IPS-11a (cell line): ENCODE measurements around the gene PSMD6.

Source experiments
- H3K4me3 ChIP-seq: one replicate; pipeline ENCODE4 v1.5.1; 2013; ENCODE audit warnings: low read depth, low read length, control low read depth

The PSMD6 gene

DNA sequence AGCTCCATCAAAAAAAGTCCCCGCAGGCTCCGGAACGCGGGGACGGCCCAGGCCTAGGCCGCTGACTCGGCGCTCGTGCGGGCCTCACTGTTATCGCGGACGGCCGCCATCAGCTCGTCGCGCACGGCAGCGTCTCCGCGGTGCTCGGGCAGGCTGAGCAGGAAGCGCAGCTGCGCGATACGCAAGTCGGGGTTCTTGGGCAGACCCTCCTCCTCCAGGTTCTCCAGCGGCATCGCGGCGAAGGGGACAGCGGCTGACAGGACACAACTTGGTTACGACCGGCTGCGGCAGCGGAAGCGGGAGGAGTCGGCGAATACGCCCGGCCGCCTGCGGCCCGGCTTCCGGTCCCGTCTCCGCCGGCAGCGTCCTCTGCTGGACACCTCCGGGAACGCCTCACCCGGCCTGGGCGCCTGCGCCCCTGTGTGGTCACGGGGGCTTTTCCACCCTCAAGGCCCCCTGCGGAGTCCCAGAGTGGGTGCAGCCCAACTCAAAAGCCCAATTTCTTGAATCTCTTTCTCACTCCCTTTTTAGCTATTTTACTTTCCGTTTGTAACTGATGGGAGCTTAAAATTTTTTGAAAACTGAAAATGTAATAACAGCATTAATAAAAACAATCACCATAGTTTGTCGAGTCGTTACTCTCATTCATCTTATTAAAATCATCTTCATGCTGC lies at the start of gene PSMD6:
PSMD6 (minus strand) TSS at position 308 of the 674 bp plus-strand sequence; CDS start at position 233, 75 bp downstream.
- peak within 1 kb of the TSS; percentile 94 for H3K4me3 ChIP-seq

DNA sequence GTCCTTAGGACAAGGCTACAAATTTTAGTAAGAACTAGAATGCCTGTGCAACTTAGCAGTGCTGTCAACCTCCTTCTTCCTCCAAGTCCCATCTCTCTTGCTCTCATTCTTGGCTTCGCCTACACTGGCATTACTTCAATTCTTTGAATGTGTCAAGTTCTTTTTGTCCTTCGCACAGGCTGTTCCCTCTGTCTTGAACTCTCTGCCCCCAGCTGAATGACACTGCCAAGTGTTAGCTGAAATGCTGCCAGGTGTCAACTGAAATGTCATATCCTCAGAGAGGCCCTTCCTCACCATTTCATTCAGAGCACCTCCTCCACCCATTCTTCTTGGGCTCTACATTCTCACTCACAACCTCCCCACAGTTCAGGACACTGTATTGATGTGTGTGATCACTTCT lies 48.8 kb upstream of the PSMD6 start:
- no peak overlapping the region for H3K4me3 ChIP-seq

DNA sequence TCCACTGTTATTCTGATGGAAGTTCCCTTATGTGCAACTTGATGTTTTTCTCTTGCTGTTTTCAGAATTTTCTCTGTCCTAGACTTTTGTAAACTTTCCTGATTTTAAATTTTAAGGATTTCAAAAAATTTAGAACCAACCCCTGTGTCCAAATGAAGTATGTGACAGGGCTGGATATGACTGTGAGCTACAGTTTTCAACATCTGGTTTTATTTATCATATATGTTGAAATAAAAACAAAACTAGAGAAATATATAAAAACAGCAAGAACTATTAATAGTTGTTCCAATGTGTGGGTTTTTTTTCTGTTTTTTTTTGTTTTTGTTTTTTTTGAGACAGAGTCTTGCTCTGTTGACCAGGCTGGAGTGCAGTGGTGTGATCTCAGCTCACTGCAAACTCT lies 47.4 kb upstream of the PSMD6 start:
- H3K4me3 ChIP-seq = no peak overlapping the region

DNA sequence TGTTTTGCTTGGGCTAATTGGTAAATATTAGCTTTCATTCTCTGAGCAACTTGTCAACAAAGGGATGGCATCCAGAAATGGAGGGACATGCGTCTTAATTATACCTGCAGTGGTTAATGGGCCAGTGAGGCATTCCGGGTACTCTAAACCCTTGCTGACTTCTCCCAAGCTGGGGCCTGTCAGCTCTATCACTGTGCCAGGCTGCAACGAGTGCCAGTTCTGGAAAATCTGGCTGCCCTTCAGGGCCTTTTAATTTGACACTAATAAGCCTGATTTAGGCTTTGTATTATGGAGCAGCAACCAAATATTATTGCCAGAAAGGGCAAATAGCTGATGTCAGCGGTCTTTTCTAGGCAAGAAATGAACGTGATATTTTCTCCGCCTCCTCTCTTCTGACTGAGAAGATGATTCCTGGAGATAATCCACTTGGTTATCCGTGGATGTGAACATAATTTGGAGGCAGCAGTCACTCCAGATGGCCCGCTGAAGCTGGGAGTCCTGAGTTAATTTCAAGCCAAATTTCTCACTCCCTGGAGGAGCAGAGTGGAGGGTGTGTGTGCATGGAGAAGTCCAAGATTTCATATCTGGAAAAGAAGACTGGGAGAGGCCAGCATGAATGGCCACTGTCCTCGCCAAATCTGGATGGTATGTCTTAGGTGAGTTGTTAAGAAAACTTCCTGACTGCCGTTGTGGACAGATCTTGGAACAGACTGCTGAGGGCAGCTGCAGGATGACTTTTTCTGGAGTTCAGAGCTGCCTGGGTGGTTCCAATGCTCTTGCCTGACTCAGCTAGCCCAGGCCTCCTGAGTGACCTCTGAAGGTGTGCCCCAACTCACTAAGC lies 44.4 kb upstream of the PSMD6 start:
- H3K4me3 ChIP-seq = no peak overlapping the region

DNA sequence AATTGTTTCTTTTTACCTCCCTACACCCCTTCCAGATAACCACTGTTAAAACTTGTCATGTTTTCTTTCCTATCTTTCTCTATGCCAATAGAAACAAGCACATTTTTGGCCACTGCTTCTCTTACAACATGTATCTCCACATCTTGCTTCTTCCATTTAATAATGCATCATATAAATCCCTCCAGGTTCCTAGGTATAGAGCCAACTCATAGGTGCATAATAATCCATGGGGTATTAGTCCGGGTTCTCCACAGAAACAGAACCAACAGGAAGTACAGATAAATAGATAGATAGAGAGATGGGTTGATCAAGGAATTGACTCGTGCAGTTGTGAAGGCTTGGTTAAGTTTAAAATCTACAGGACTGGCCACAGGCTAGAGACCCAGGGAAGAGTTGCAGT lies 41.5 kb upstream of the PSMD6 start:
- no peak overlapping the region for H3K4me3 ChIP-seq

DNA sequence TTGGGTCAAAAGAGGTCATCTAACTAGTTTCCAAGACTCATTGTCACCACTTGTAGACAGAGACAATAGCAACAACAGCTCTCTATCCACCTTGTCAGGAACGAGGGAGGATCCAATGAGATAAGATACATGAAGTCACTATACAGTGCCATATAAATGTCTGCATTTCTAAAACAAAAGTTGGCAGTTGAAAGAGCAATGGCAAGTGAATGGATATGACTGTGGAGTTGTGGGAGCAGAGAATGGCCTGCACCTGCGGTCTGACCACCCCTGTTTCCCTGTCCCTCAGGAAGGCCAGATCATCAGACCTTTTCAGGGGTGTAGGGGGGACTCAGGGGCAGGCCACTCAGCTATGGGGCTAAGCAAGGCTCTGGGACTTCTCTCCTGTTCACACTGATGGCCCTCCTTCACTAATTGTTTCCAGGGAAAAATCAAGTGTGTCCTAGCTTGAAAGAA lies 40.7 kb upstream of the PSMD6 start:
- H3K4me3 ChIP-seq = no peak overlapping the region

DNA sequence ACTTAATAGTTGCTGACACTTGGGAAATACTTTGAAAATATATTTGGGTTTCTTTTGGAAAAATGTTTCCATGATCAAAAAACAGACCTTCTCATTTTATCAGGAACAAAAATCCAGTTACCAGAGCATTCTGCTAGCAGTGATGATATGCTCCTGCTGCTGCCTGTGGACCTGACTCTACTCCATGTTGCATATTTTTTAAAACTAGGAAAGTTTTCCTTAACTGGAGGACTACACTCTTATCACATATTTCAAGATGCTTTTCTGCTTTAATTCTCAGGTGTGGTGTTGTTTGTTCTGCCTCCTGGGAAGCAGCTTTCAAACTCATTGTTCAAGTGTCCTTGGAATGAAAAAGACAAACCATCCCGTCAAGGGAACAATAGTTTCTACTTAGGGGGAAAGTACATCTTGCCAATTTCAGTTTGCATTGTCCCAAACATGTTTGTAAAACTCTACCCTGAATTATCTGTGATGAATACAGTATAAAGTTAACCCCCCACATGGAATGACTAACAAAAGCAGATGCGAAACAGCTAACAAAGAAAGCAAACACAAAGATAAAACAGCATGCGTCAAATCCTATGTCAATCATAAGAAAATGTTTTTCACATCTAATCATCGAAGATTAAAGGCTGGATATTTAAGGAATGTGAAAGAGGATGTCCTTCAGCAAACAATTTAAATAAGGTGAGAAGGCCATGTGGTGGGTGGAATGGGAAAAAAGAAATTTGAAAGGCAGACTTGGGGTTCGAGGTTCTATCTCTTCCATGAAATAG lies 40.1 kb upstream of the PSMD6 start:
- no peak overlapping the region for H3K4me3 ChIP-seq

DNA sequence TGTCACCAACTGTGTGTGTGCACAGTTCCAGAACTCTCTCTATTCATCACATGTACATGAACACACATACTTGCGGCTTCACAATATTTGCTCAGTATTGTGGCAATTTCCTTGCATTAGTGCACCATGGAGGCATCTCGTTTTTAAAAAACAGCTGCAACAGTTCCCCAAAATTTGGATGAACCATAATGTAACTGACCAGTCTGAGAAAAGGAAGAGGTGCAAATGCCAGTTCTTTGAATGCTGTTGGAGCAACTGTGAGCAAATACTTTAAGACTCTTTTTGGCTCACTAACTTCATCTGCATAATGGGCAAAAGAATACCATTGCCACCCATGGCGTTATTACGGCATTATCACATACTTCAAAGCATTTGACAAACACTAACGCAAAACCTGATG lies 38.3 kb upstream of the PSMD6 start:
- no peak overlapping the region for H3K4me3 ChIP-seq

DNA sequence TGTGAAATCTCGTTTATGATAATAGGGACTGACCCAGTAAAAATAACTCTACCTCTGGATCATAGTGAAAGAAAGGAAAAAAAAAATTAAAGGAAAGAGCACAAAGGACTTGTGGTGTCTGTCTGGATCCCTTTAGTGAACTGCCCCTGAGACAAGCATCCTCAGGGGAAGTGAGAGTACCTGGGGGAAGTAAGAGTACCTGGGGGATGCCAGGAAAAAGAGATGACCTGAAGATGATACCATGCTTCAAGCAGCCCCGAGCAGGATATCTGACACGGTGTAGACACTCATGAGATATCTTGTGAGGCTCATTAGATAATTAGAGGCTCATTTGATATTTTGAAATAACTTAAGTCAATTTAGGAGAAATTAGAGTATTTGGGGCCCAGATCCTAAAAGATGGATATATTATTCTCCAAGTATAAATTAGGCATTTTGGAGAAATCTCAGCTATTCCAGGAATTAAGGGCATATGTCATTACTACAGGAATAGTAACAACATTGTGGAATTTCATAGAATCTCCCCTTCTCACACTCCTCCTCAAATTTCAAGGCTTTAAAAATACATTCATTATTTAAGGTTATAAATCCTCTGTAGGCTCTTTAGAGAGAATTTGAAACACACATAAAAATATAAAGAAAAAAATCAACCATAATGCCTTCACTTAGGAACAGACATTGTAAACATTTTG lies 36.3 kb upstream of the PSMD6 start:
- no peak overlapping the region for H3K4me3 ChIP-seq

DNA sequence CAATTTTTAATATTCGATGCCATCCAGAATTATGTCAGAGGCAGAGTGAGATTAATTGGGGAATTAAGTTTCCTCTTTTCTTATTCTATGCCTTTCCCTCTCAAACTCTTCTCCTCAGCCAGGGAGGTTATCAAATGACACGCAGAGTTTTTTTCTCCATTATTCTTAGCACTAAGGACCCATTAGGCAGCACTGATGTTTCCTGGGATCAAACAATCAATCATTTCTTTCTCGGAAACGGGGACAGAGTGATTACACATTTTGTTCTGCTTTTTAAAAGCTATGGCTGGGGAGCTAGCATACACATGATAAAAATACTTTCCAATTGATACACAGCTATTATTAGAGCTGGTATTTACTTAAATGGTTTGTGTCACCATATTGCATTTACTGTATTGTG lies 35.3 kb upstream of the PSMD6 start:
- no peak overlapping the region for H3K4me3 ChIP-seq

DNA sequence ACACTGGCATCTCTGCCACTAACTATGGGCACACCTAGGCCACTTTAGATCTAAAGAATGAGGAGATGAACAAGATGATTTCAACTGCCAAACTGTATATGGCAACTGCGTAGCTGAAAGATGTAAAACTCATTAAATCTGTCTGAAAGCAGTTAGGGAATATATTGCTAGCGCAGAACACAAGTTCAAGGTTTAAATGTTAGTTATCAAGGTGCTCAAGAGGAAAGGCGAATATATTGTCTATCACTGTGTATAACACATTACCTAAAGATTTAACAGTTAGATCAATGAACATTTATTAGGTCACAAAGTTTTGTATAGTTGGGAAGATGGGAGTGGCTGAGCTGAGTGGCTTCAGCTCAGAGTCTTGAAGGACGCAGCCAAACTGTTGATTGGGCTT lies 33.9 kb upstream of the PSMD6 start:
- H3K4me3 ChIP-seq = no peak overlapping the region

DNA sequence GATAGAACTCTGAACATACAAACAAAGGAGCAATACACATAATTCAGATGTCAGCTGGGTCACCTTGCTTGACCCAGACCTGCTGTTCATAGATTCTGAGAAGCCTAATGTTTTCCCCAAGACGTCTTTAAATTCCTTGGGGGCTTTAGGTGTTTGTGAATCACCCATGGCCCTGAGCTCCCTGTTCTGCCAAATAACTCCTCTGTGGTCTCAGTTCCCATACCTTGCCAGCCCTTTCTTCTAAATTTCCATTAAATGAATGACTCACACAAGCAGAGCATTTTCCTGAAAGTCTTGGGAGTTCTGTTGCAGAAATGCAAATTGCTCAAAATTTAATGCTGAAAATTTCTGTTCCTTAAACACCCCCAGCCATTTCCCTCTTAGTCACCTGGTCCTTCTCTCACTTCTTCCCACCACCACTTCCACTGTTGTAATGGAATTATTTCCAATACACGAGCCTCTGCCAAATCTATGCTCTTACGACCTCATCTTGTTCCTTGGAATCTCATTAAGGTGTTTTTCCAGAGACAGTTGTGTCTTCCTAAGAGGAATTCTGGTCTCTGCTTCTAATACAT lies 33.4 kb upstream of the PSMD6 start:
- no peak overlapping the region for H3K4me3 ChIP-seq

DNA sequence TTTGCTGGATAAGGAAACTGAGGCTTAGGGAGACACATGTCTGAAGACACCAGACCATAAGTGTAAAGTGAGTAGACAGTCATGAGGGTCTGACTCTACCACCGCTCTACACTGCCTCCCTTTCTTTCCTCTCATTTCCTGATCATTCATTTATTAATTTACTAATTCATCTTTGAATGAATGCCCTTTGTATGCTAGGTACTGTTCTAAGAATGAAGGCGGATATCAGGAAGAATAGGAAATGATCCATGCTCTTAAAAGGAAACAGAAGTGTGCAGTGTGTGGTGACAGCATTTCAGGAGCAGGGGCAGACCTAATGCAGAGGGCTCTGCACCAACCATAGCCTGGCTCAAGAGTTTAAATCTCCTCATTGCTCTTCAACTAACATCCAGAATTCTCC lies 31.8 kb upstream of the PSMD6 start:
- H3K4me3 ChIP-seq = no peak overlapping the region

DNA sequence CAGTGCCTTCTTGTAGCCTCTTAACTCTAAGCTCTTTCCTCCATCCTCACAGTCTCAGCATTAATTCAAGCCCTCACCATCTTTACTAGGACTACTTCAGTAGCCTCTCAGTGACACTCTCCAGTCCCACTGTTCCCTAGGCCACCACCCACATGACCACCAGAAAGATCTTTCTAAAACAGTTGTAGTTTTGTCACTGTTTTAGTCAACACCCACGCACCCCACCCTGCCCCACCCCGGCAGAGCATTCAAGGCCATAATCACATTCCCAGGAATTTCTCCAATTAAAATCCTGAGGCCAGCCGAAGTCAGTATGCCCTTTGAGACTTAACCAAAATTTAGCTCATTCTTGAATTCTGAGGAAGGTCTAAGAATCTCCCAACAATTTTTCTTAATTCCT lies 31.2 kb upstream of the PSMD6 start:
- no peak overlapping the region for H3K4me3 ChIP-seq

DNA sequence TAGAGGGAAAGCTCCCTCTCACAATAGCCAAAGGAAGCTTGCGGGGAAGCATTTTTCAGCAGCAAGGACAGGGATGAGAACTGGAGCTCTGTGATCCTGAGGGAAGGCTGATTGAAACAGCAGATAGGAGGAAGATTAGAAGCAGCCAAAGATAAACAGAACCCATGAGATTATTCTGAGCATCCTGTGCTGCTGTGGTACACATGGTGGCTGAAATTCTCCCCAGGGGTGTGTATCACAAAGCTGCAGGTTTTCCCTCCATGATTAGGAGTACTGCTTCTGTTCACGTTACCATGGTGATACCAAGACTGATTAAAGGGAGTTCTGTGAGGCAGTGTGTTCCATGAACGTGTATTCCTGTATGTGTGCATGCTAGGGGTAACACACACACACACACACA lies 30.3 kb upstream of the PSMD6 start:
- no peak overlapping the region for H3K4me3 ChIP-seq

DNA sequence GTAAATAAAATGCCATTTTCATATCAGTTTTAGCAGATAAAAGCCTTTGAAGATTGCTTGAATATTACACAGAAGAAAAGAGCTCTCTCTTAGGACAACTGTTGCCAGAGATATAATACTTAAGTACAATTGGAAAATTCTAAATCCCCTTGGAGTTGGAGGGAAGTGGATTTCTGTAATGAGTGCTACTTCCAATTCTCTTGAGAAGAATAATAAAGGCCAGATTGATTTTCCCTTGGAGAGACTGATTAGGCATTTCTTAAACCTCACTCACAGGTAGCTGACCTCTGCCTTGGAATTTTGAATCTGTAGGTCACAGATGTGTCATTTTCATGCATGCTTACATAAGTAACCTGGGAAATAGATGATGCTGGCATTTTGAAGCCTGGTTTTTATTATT lies 29.8 kb upstream of the PSMD6 start:
- no peak overlapping the region for H3K4me3 ChIP-seq

DNA sequence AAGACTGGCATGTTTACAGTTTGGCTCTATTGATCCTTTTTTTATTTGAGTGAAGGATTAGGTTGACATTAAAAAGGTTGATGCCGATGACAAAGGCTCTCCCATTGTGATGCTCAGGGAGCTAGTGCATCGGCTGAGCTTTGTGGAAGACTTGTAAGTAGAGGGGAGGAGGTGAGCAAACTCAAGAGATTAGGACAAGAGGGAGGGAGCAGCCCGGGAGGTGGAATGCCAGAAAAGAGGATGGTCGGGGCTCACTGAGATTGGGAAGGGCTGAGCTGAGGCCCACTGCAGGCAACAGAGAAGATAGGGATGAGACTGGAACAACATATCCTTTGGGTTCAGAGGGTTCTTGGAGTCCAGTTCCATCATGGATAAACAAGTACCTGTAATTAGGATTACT lies 26.5 kb upstream of the PSMD6 start:
- no peak overlapping the region for H3K4me3 ChIP-seq

DNA sequence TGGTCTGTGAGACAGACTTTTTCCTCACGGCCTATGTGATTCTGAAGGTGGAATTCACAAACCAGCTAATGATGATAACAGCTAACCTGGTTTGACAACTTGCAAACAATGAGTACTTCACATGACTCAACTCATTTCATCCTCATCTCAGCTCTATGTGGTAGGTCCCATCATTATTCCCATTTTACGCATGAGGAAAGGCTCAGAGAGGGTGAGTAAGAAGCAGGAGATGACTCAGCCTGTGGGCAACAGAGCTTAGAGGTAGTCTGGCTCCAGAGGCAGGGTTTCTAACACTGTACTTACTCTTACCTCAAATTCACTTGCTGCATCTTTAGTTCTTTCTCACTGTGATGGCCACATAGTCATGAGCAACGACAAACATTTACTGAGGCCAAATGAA lies 25.8 kb upstream of the PSMD6 start:
- H3K4me3 ChIP-seq = no peak overlapping the region

DNA sequence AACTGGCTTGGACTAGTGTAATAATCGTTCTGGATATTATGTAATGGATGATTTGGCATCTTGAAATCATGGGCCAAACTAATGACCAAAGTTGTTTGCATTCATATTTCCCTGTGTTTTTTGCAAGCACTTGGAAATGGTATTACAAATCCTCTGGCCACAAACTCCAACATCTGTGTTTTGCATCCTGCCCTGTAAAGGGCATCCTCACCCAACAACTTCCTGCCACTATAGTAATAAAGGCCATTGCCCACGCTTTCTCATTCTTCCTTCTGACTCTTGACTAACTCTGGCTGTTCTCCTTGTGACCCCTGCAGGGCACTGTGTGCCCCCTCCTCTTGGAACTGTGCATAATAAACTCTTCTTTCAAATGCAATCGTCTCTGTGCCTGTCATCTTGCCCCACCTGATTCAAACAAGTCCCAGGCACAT lies 25.4 kb upstream of the PSMD6 start:
- no peak overlapping the region for H3K4me3 ChIP-seq

DNA sequence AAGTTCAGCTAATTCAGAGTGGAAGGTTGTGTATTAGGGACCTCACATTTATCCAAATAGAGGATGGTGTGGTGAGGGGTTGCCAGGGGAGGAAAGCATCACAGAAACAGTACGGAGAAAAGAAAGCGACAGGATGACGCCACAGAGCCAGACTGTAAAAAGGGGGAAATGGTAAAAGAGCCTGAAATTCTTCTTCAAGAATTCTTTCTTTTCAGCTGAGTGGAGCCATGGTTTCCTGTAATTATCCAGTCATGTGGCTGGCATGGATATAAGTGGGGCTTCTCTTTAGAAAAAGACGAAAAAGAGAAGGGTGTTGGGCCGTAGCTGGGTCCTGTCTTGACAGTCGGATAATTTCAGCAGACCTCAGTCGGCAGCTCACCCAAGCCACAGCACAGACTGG lies 24.5 kb upstream of the PSMD6 start:
- H3K4me3 ChIP-seq = no peak overlapping the region
